HUES6 (cell line): ENCODE results near the gene ZNF548.
"Not testable (repeated sequence)": the region's sequence is repeated elsewhere in the genome, so short reads cannot be mapped to it uniquely, and the experiment has no call there.

Experiments used
- H3K27ac ChIP-seq: 2 replicates; pipeline ENCODE4 v1.7.0; 2013; ENCODE audit warnings: low read depth, mild to moderate bottlenecking, low read length, inconsistent platforms
- H3K27me3 ChIP-seq: 2 replicates; pipeline ENCODE4 v1.6.1; 2013; ENCODE audit warnings: low read length; ENCODE audit not compliant: control insufficient read depth, insufficient read depth
- H3K36me3 ChIP-seq: 2 replicates; pipeline ENCODE4 v1.6.1; 2013; ENCODE audit warnings: low read length; ENCODE audit not compliant: control insufficient read depth, insufficient read depth
- H3K4me1 ChIP-seq: 2 replicates; pipeline ENCODE4 v1.6.1; 2013; ENCODE audit warnings: low read length; ENCODE audit not compliant: control insufficient read depth, insufficient read depth
- H3K4me3 ChIP-seq: 2 replicates; pipeline ENCODE4 v1.5.1; 2013; ENCODE audit warnings: low read depth, low read length
- H3K9ac ChIP-seq: one replicate; pipeline ENCODE4 v1.6.1; 2013; ENCODE audit warnings: mild to moderate bottlenecking, low read length
- H3K9me3 ChIP-seq: 2 replicates; pipeline ENCODE4 v1.6.1; 2013; ENCODE audit warnings: low read depth, low read length; ENCODE audit not compliant: control insufficient read depth, insufficient read depth

Gene ZNF548

GRCh38 chr19:57363688-57364181, 25.9 kb upstream of the ZNF548 start:
- Histone ChIP-seq H3K27me3 (no peaks in the 10 kb centered on the region), H3K36me3 (peaks cover 2% of the 10 kb centered on the region; the same call in 1 of the 2 replicates), H3K27ac (no peak overlapping the region), H3K4me1 (peaks cover 2% of the 10 kb centered on the region; the same call in 1 of the 2 replicates), H3K9me3 (no peaks in the 10 kb centered on the region), H3K4me3 (peak overlapping the region; percentile 65), H3K9ac (peak overlapping the region; percentile 64)

GRCh38 chr19:57366776-57367175, 22.9 kb upstream of the ZNF548 start:
- Histone ChIP-seq H3K27me3 (no peaks in the 10 kb centered on the region), H3K4me3 (no peak overlapping the region), H3K4me1 (peaks cover 2% of the 10 kb centered on the region; the same call in 1 of the 2 replicates), H3K9me3 (no peaks in the 10 kb centered on the region), H3K9ac (no peak overlapping the region), H3K36me3 (peaks cover 2% of the 10 kb centered on the region), H3K27ac (no peak overlapping the region)

GRCh38 chr19:57374179-57374578, 15.5 kb upstream of the ZNF548 start:
- Histone ChIP-seq H3K27me3 (no peaks in the 10 kb centered on the region), H3K27ac (no peak overlapping the region), H3K4me3 (no peak overlapping the region), H3K4me1 (no peaks in the 10 kb centered on the region), H3K36me3 (peaks cover 39% of the 10 kb centered on the region), H3K9me3 (peaks cover 39% of the 10 kb centered on the region), H3K9ac (no peak overlapping the region)

GRCh38 chr19:57374647-57375046, 15.0 kb upstream of the ZNF548 start:
- H3K9ac ChIP-seq, H3K27me3 ChIP-seq, H3K4me1 ChIP-seq, H3K4me3 ChIP-seq, H3K27ac ChIP-seq: not testable (repeated sequence)
- Histone ChIP-seq H3K36me3 (peaks cover 39% of the 10 kb centered on the region), H3K9me3 (peaks cover 39% of the 10 kb centered on the region)

- H3K36me3 ChIP-seq = peaks cover 39% of the 10 kb centered on the region
- H3K4me3 ChIP-seq = no peak overlapping the region
- H3K4me1 ChIP-seq = no peaks in the 10 kb centered on the region
- no peaks in the 10 kb centered on the region for H3K27me3 ChIP-seq
- H3K9me3 ChIP-seq = peaks cover 39% of the 10 kb centered on the region
- H3K9ac ChIP-seq = no peak overlapping the region
- H3K27ac ChIP-seq = no peak overlapping the region
These were observed 13.5 kb upstream of the ZNF548 start for GRCh38 chr19:57376151-57376550.

GRCh38 chr19:57377498-57378146, 12.0 kb upstream of the ZNF548 start:
- no peak overlapping the region for H3K9ac ChIP-seq
- H3K9me3 ChIP-seq = peaks cover 38% of the 10 kb centered on the region
- H3K4me1 ChIP-seq = no peaks in the 10 kb centered on the region
- H3K27ac ChIP-seq = no peak overlapping the region
- no peaks in the 10 kb centered on the region for H3K27me3 ChIP-seq
- no peak overlapping the region for H3K4me3 ChIP-seq
- H3K36me3 ChIP-seq = peaks cover 32% of the 10 kb centered on the region

GRCh38 chr19:57380923-57381322, 8.7 kb upstream of the ZNF548 start:
- Histone ChIP-seq H3K9me3 (peaks cover 18% of the 10 kb centered on the region), H3K4me1 (no peaks in the 10 kb centered on the region), H3K36me3 (peaks cover 19% of the 10 kb centered on the region), H3K27me3 (no peaks in the 10 kb centered on the region), H3K9ac (no peak overlapping the region), H3K27ac (no peak overlapping the region), H3K4me3 (no peak overlapping the region)

GRCh38 chr19:57382806-57383488, 6.7 kb upstream of the ZNF548 start:
- Histone ChIP-seq H3K9me3 (peaks cover 5% of the 10 kb centered on the region; the same call in 1 of the 2 replicates), H3K36me3 (peaks cover 6% of the 10 kb centered on the region), H3K27me3 (no peaks in the 10 kb centered on the region), H3K9ac (no peak overlapping the region), H3K4me1 (no peaks in the 10 kb centered on the region), H3K4me3 (no peak overlapping the region), H3K27ac (no peak overlapping the region)

GRCh38 chr19:57389194-57389729, 392 bp upstream of the ZNF548 start:
- Histone ChIP-seq H3K9me3 (no peaks in the 10 kb centered on the region), H3K27ac (peak overlapping the region; percentile 18; the same call in 1 of the 2 replicates), H3K4me3 (peak overlapping the region; percentile 55)

GRCh38 chr19:57395710-57396109, 6.1 kb downstream of the ZNF548 start:
- H3K27ac ChIP-seq = no peak overlapping the region
- H3K4me1 ChIP-seq = no peaks in the 10 kb centered on the region
- H3K27me3 ChIP-seq = no peaks in the 10 kb centered on the region
- H3K36me3 ChIP-seq = peaks cover 40% of the 10 kb centered on the region
- no peaks in the 10 kb centered on the region for H3K9me3 ChIP-seq
- no peak overlapping the region for H3K9ac ChIP-seq
- H3K4me3 ChIP-seq = no peak overlapping the region

More at GRCh38 chr19:57389194-57389729, 392 bp upstream of the ZNF548 start:
- no peaks in the 10 kb centered on the region for H3K27me3 ChIP-seq
- H3K4me1 ChIP-seq = peaks cover 3% of the 10 kb centered on the region; the same call in 1 of the 2 replicates
- peak overlapping the region; percentile 28 for H3K9ac ChIP-seq
- H3K36me3 ChIP-seq = 0 out of 2 replicates have a peak, but pooled peaks cover 4% of the 10 kb centered on the region

GRCh38 chr19:57398868-57399267, 9.2 kb downstream of the ZNF548 start:
- Histone ChIP-seq H3K27ac (no peak overlapping the region), H3K9me3 (peaks cover 4% of the 10 kb centered on the region; the same call in 1 of the 2 replicates), H3K4me1 (no peaks in the 10 kb centered on the region), H3K4me3 (no peak overlapping the region), H3K9ac (no peak overlapping the region), H3K27me3 (no peaks in the 10 kb centered on the region), H3K36me3 (peaks cover 40% of the 10 kb centered on the region)
